HG03175 (cell line): Measurements from ENCODE around the gene PHIP.
"Not testable (repeated sequence)": the region's sequence is repeated elsewhere in the genome, so short reads cannot be mapped to it uniquely, and the experiment has no call there.

Experiments
- ATAC-seq: cut with Tn5 transposase; IDR thresholded peaks from one replicate; pipeline ENCODE4 v1.9.1; 2021; ENCODE audit warnings: mild to moderate bottlenecking, moderate library complexity; ENCODE audit not compliant: unreplicated experiment

Gene PHIP

GRCh38 chr6:79078075-79078969 lies at the start of gene PHIP:
Gene PHIP, minus strand, starts transcription at chr6:79078254. Its CDS starts 186 bp downstream, at chr6:79078068.
- ATAC-seq: peak; percentile 73

GRCh38 chr6:79127660-79128059 lies 49.6 kb upstream of the PHIP start:
- ATAC-seq: no peak

GRCh38 chr6:79119217-79119616 lies 41.2 kb upstream of the PHIP start:
- ATAC-seq: no peak

DNA sequence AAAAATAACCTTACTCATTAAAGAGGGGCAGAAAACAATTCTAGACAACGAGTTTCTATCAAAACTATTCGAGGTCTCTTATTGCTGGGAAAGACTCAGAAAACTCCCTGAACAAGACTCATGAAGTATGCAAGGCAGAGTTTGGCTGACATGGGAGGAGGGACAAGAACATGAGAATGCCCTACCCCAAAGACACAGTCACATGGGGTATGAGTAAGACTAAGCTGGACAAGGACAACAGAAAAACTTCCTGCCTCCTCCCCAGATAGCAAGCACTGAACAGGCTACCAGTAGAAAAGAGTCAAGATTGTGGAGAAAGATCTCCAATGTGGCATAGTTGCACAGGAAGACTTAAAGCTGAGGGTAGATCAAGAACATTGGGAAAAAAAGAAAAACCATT lies 39.7 kb upstream of the PHIP start:
- no peak for ATAC-seq

GRCh38 chr6:79115553-79116182 lies 37.6 kb upstream of the PHIP start:
- no peak for ATAC-seq

GRCh38 chr6:79111549-79111948 lies 33.5 kb upstream of the PHIP start:
- ATAC-seq: no peak

DNA sequence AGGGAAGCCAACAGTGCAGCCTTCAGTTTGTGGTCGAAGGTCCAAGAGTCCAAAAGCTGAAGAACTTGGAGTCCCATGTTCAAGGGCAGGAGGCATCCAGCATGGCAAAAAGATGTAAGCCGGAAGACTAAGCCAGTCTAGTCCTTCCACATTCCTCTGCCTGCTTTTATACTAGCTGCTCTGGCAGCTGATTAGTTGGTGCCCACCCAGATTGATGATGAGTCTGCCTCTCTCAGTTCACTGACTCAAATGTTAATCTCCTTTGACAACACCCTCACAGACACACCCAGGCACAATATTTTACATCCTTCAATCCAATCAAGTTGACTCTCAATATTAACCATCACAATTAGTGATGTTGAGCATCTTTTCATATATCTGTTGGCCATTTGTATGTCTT lies 23.1 kb upstream of the PHIP start:
- no peak for ATAC-seq

- ATAC-seq: no peak
Observed at GRCh38 chr6:79100304-79100703, 22.2 kb upstream of the PHIP start.

DNA sequence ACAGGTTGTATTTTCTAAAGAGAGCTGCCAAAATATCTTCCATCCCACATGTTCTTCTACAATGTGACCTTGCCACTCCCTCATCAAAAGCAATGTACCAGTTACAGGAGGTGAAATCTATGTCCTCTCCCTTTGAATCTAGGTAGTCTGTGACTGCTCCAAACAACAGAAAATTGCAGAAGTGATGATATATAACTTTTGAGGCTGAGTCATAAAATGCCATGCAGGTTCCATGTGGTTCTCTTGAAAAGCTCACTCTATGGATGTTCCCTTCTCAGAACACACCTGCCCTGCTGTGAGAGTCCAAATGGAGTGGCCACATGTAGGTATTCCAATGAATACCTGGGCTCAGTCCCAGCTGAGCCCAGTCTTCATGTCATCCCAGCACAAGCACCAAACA lies 16.9 kb upstream of the PHIP start:
- no peak for ATAC-seq

DNA sequence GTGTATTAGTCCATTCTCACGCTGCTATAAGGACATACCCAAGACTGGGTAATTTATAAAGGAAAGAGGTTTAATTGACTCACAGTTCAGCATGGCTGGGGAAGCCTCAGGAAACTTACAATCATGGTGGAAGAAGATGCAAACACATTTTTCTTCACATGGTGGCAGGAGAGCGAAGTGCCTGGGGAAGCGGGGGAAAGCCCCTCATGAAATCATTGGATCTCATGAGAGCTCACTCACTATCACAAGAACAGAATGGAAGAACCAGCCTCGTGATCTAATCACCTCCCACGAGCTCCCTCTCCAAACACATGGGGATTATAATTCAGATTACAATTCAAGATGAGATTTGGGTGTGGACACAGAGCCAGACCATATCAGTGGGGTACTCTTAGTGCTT lies 13.7 kb upstream of the PHIP start:
- ATAC-seq: not testable (repeated sequence)

GRCh38 chr6:79089552-79090404 lies 11.7 kb upstream of the PHIP start:
- no peak for ATAC-seq

DNA sequence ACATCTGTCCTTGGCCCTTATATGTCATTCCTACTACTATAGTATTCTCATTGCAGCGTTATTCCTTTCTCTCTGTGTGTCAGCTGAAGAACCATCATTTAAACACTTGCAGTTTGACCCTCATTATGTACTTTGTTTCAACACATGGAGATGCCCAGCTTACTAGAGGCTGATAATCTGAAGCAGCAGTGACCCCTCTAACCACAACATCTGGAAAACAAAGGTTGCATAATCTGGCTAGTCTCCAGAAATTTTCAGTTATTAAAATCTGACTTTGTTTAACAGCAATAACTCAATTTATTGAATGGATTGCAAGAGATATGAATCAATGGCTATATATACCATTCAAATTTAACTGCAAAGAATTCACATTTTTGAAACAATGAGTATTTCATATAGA lies 6.6 kb upstream of the PHIP start:
- ATAC-seq: no peak

DNA sequence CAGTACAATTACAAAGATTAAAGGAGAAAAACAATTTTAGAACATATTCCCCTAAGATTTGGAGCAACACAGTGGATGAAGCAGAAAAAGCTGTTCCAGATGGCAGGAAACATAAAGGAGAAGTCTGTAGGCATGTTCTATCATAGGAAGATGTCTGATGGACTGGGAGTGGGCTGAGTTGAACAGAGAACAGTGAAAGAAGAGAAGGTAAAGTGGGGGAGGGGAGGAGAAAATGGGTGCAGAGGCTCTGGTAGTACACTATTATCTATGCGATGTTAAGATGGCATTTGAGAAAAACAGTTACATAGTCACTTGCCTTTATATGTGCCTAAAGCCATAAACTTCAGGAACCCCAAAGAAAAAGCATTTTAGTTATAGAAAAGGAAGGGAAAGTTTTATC lies 4.2 kb upstream of the PHIP start:
- no peak for ATAC-seq

DNA sequence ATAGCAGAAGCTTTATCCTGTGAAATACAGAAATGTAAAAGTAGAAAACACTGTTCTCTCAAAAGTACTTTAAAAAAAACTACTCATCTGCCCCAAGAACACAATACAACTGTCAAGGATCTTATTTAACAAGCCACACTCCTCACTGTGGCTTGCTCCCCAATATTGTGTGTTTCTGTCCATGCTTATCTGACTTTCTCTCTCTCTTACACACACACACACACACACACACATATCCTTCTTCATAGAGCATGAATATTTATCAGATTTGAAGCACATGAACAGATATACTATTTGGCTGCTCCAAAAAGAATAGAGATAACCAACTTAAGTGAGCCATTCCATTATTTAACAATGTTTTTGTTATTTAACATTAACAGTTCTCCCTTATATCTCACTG lies 3.6 kb upstream of the PHIP start:
- ATAC-seq: no peak

GRCh38 chr6:79079561-79080041 lies 1.5 kb upstream of the PHIP start:
- no peak for ATAC-seq

DNA sequence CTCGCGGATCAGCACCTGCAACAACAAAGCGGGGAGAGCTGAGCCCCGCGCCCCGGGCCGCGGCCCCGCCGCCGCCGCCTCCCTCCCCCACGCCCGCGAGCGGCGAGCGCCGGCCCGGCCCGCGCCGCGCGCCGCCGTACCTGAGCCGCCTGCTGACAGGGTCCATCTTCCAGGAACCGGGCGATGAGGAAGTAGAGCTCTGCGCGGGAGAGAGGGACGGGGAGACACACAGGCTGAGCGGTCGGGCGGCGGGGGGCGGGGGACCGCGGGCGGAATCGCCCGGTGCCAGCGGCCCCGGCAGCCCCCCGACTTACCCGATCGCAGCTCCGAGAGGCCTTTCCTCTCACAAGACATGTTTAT lies 359 bp downstream of the PHIP start:
- ATAC-seq: peak; percentile 29

- ATAC-seq: peak; percentile 45
Observed at GRCh38 chr6:79076782-79077641, 1.0 kb downstream of the PHIP start.

DNA sequence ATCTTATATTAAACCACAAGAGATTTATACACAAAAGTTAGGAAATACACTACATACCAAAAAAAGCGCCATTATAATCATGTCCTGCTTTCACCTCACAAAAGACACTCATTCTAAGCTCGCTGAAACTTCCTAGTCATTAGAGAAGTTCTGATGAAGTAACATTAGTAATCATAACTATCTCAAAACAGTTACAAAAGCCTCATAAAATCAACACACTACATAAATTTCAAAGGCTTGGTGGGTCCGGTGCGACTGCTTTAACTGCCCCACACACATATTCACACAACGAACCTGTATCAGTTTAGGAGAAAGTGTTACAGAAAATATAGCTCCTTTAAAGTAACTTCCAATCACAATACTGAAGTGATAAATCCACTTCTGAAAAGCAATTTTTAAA lies 1.9 kb downstream of the PHIP start:
- no peak for ATAC-seq

DNA sequence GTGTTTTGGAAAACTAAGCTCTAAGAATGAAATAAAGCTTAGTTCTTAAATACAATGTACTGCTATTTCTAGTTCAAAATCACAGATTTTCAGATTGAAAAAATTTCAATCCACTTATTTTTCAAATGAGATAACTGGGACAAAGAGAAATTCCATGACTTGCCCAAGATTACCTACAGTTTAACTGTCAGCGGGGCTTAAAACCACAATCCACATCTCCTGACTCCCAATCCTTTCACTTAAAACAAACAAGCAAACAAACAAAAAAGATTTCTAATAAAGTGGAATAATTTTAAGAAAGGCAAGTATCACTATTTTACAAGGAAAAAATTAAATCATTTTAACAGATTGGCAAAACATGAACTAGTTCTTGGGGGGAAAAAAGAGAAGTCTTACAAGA lies 4.2 kb downstream of the PHIP start:
- no peak for ATAC-seq

DNA sequence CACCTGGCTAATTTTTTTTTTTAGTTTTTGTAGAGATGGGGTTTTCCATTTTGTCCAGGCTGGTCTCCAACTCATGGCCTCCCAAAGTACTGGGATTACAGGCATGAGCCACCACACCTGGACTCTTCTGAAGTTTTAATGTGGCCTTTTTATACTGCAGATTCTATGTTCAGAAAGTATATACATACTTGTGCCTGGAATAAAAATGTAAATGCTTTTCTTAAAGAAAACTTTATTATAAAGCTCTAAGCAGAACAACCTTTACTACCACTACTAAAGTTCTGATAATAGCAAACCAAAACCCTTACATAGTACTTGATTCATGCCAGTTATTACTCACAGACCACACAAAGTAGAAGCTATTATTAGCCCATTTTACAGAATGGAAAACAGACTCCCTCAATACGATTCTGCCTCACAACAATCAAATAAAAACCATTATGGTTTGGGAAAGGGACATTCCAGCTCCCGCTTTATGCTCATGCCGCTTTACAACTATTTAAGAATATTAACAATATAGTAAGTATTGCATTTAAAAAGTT lies 5.3 kb downstream of the PHIP start:
- peak; percentile 23 for ATAC-seq
